Keratinocyte (primary cell): Measurements from ENCODE around the gene EPHX1. TPM values are rescaled to one million over a fixed set of nuclear protein-coding genes. Genes with fewer than 3 reads are reported as not detected.

Experiments
- DNase-seq: peaks from one replicate; pipeline ENCODE4 v3.0.0-alpha.2; 2011; ENCODE audit warnings: low read depth, missing footprints, low spot score
- FAIRE-seq: peaks from 2 replicates; lab custom pipeline; 2011; peaks lifted over from hg19 to GRCh38; lab: Jason Lieb, UNC
- H2AFZ ChIP-seq: 2 replicates; pipeline ENCODE4 v1.6.0; 2012; ENCODE audit warnings: low read length, control low read depth, inconsistent platforms; ENCODE audit not compliant: control insufficient read depth
- H3K27ac ChIP-seq: 2 replicates; pipeline ENCODE4 v1.5.1; 2011; ENCODE audit warnings: low read length; ENCODE audit not compliant: control insufficient read depth, insufficient read depth
- H3K27me3 ChIP-seq: 3 replicates; pipeline ENCODE4 v1.6.0; 2011; ENCODE audit warnings: low read length; ENCODE audit not compliant: control insufficient read depth, insufficient read depth; ENCODE audit errors: extremely low read depth
- H3K36me3 ChIP-seq, 2 experiments: 2 replicates in 1 of 2; 3 replicates in 1 of 2; pipeline ENCODE4 v1.5.1; 2011; ENCODE audit warnings: low read length in 2 of 2, mild to moderate bottlenecking in 1 of 2; ENCODE audit not compliant: control insufficient read depth in 2 of 2, insufficient read depth in 2 of 2; ENCODE audit errors: extremely low read depth in 1 of 2
- H3K4me1 ChIP-seq: 3 replicates; pipeline ENCODE4 v1.5.1; 2011; ENCODE audit warnings: low read length; ENCODE audit not compliant: control insufficient read depth, insufficient read depth; ENCODE audit errors: extremely low read depth
- H3K4me2 ChIP-seq: 3 replicates; pipeline ENCODE4 v1.6.0; 2011; ENCODE audit warnings: low read depth, low read length; ENCODE audit not compliant: control insufficient read depth, insufficient read depth; ENCODE audit errors: extremely low read depth
- H3K4me3 ChIP-seq, 3 experiments: fragments of 200-600 bp in 1 of 3; sonication (generic) in 1 of 3; 2 replicates in 2 of 3; 3 replicates in 1 of 3; pipeline ENCODE4 v1.5.1; 2011 to 2016; ENCODE audit warnings: low read length in 3 of 3, mild to moderate bottlenecking in 3 of 3, control low read depth in 2 of 3, inconsistent platforms in 1 of 3, low read depth in 1 of 3, mixed read lengths in 1 of 3, mixed run types in 1 of 3, moderate library complexity in 1 of 3; ENCODE audit not compliant: control insufficient read depth in 2 of 3, insufficient read depth in 2 of 3; ENCODE audit errors: extremely low read depth in 1 of 3
- H3K79me2 ChIP-seq: 2 replicates; pipeline ENCODE4 v1.6.0; 2012; ENCODE audit warnings: low read length; ENCODE audit not compliant: control insufficient read depth, insufficient read depth
- H3K9ac ChIP-seq: 3 replicates; pipeline ENCODE4 v1.6.0; 2011; ENCODE audit warnings: low read length; ENCODE audit not compliant: control insufficient read depth, insufficient read depth; ENCODE audit errors: extremely low read depth
- H3K9me1 ChIP-seq: 3 replicates; pipeline ENCODE4 v1.6.0; 2011; ENCODE audit warnings: low read length; ENCODE audit not compliant: control insufficient read depth, insufficient read depth; ENCODE audit errors: extremely low read depth
- H3K9me3 ChIP-seq: 2 replicates; pipeline ENCODE4 v1.5.1; 2012; ENCODE audit warnings: low read depth, low read length; ENCODE audit not compliant: control insufficient read depth
- H4K20me1 ChIP-seq: 3 replicates; pipeline ENCODE4 v1.6.0; 2011; ENCODE audit warnings: low read length; ENCODE audit not compliant: control insufficient read depth, insufficient read depth; ENCODE audit errors: extremely low read depth
- CTCF ChIP-seq, 3 experiments: IDR thresholded peaks in 1 of 3; conservative IDR thresholded peaks in 1 of 3; optimal IDR thresholded peaks in 1 of 3; 2 replicates in 2 of 3; 3 replicates in 1 of 3; pipeline versions ENCODE3 to v1.5.1; 2011; ENCODE audit warnings: low read length in 3 of 3, mild to moderate bottlenecking in 3 of 3, moderate library complexity in 2 of 3, control low read depth in 1 of 3, inconsistent platforms in 1 of 3; ENCODE audit not compliant: insufficient read depth in 2 of 3; ENCODE audit errors: extremely low read depth in 1 of 3
- EZH2 ChIP-seq: IDR thresholded peaks from one replicate; pipeline ENCODE4 v1.6.1; 2012; ENCODE audit warnings: inconsistent platforms, mild to moderate bottlenecking, low read length, moderate library complexity
- dilution Hi-C: fragments of 300-500 bp; cut with MboI; formaldehyde crosslinking; loops from one replicate; pipeline ENCODE4 v1.7.0; 2020; ENCODE audit warnings: low sequenced_read_pairs; ENCODE audit not compliant: extremely low pct_ligation_motif_present
- polyA plus RNA-seq, 5 experiments: library from polyadenylated mRNA; depleted of rRNA in 3 of 5; stranded (reverse) in 3 of 5; stranded (forward) in 1 of 5; unstranded in 1 of 5; fragments of >200 nt; gene quantifications; 1 replicate in 1 of 5; 2 replicates in 3 of 5; 3 replicates in 1 of 5; pipeline versions ENCODE4 v1.2.1 to v1.2.3, GENCODE V29; 2011 to 2012; ENCODE audit warnings: missing spikeins in 2 of 5, low read depth in 1 of 5, low replicate concordance in 1 of 5

EPHX1 gene
- polyA plus RNA-seq, 1 donor (not counting 4 experiments of a cell fraction or from before 2014, with no cell fraction given) = 6.4 TPM

- H3K4me1 ChIP-seq = peaks cover 2% of the 10 kb centered on the region
- H3K4me3 ChIP-seq = no peak overlapping the region
- no peak overlapping the region for H2AFZ ChIP-seq
- H3K9ac ChIP-seq = no peak overlapping the region
- H3K27ac ChIP-seq = no peak overlapping the region
- DNase-seq (no peak), FAIRE-seq (no peak)
- H3K9me1 ChIP-seq = no peaks in the 10 kb centered on the region
- H3K79me2 ChIP-seq = no peaks in the 10 kb centered on the region
- dilution Hi-C loops = no loop called here
- H3K9me3 ChIP-seq = no peaks in the 10 kb centered on the region
- no peaks in the 10 kb centered on the region for H3K27me3 ChIP-seq
- no peak overlapping the region for H3K4me2 ChIP-seq
- H3K36me3 ChIP-seq = no peaks in the 10 kb centered on the region
- H4K20me1 ChIP-seq = no peaks in the 10 kb centered on the region
- TF ChIP-seq CTCF (optimal IDR thresholded peaks at IDR 0.05 in 1 of 3, IDR thresholded peaks at IDR 0.05 in 1 of 3, conservative IDR thresholded peaks at IDR 0.05 in 1 of 3; ENCODE audit: extremely low read depth in 1 of 3, insufficient read depth in 2 of 3, low read length in 3 of 3) = no peak
- no peak for TF ChIP-seq EZH2
These were observed 79.8 kb downstream of the EPHX1 start for GRCh38 chr1:225889743-225890142.

GRCh38 chr1:225890346-225891228 lies 80.7 kb downstream of the EPHX1 start:
- no peak overlapping the region for H3K4me2 ChIP-seq
- no peaks in the 10 kb centered on the region for H3K9me1 ChIP-seq
- FAIRE-seq (no peak), DNase-seq (no peak)
- H3K4me3 ChIP-seq = no peak overlapping the region
- TF ChIP-seq CTCF (optimal IDR thresholded peaks at IDR 0.05 in 1 of 3, IDR thresholded peaks at IDR 0.05 in 1 of 3, conservative IDR thresholded peaks at IDR 0.05 in 1 of 3; ENCODE audit: extremely low read depth in 1 of 3, insufficient read depth in 2 of 3, low read length in 3 of 3) (no peak), EZH2 (no peak)
- H4K20me1 ChIP-seq = no peaks in the 10 kb centered on the region
- H3K36me3 ChIP-seq = no peaks in the 10 kb centered on the region
- H3K27ac ChIP-seq = no peak overlapping the region
- dilution Hi-C loops = no loop called here
- H2AFZ ChIP-seq = no peak overlapping the region
- H3K9me3 ChIP-seq = no peaks in the 10 kb centered on the region
- no peaks in the 10 kb centered on the region for H3K79me2 ChIP-seq
- H3K27me3 ChIP-seq = no peaks in the 10 kb centered on the region
- peaks cover 2% of the 10 kb centered on the region for H3K4me1 ChIP-seq
- no peak overlapping the region for H3K9ac ChIP-seq
